Smooth muscle cell (in vitro differentiated cells): ENCODE results near the gene IGF2BP2. TPM values are rescaled to one million over a fixed set of nuclear protein-coding genes. Genes with fewer than 3 reads are reported as not detected.

Experiments used
- DNase-seq: peaks from one replicate; lab custom pipeline; 2025; ENCODE audit not compliant: unreplicated experiment; lab: John Stamatoyannopoulos, UW
- H2AFZ ChIP-seq: fragments of 200-600 bp; sonication (generic); 2 replicates; pipeline ENCODE4 v1.6.0; 2016; ENCODE audit warnings: antibody characterized with exemption, low read depth, mild to moderate bottlenecking
- H3F3A ChIP-seq: fragments of 200-600 bp; sonication (generic); 2 replicates; pipeline ENCODE4 v1.6.0; 2017; ENCODE audit warnings: antibody characterized with exemption, low read depth
- H3K27ac ChIP-seq: fragments of 200-600 bp; sonication (generic); 2 replicates; pipeline ENCODE4 v1.5.1; 2016; ENCODE audit warnings: low read depth, mild to moderate bottlenecking
- H3K27me3 ChIP-seq: fragments of 200-600 bp; sonication (generic); 2 replicates; pipeline ENCODE4 v1.6.1; 2016; ENCODE audit warnings: low read depth, mild to moderate bottlenecking
- H3K36me3 ChIP-seq: fragments of 200-600 bp; sonication (generic); 2 replicates; pipeline ENCODE4 v1.5.1; 2016; ENCODE audit warnings: low read depth
- H3K4me1 ChIP-seq: fragments of 200-600 bp; sonication (generic); 2 replicates; pipeline ENCODE4 v1.5.1; 2016; ENCODE audit warnings: low read depth
- H3K4me2 ChIP-seq: fragments of 200-600 bp; sonication (generic); 2 replicates; pipeline ENCODE4 v1.6.0; 2016; ENCODE audit warnings: mild to moderate bottlenecking
- H3K4me3 ChIP-seq: fragments of 200-600 bp; sonication (generic); 2 replicates; pipeline ENCODE4 v1.5.1; 2016; ENCODE audit warnings: mild to moderate bottlenecking
- H3K79me2 ChIP-seq: fragments of 200-600 bp; sonication (generic); 2 replicates; pipeline ENCODE4 v1.6.0; 2016; ENCODE audit warnings: low read depth, mild to moderate bottlenecking
- H3K9ac ChIP-seq: fragments of 200-600 bp; sonication (generic); 2 replicates; pipeline ENCODE4 v1.6.0; 2016; ENCODE audit warnings: low read depth
- H3K9me3 ChIP-seq: fragments of 200-600 bp; sonication (generic); replicated peaks from 2 replicates; pipeline ENCODE4 v1.5.1; 2016; ENCODE audit warnings: low read depth
- H4K20me1 ChIP-seq: fragments of 200-600 bp; sonication (generic); 2 replicates; pipeline ENCODE4 v1.6.0; 2016; ENCODE audit warnings: low read depth
- CTCF ChIP-seq: fragments of 200-600 bp; sonication (generic); IDR thresholded peaks from 2 replicates; pipeline ENCODE4 v1.5.1; 2017; ENCODE audit warnings: borderline replicate concordance, mild to moderate bottlenecking, antibody characterized with exemption; ENCODE audit not compliant: insufficient read depth, poor library complexity, severe bottlenecking
- WGBS: methylation state at CpG from one replicate; pipeline ENCODE4 v1.1.7; 2016; ENCODE audit warnings: low lambda C conversion rate; 5-methylcytosine and 5-hydroxymethylcytosine counted together
- polyA plus RNA-seq: library from polyadenylated mRNA; unstranded; fragments of >200 nt; fragmentation: Nextera tagmentation; extraction: Ambion mirVana; gene quantifications from 2 replicates; pipeline ENCODE4 v1.2.1, GENCODE V29; 2016
- total RNA-seq: library from RNA; depleted of rRNA; stranded (reverse); fragments of >200 nt; gene quantifications from 2 replicates; pipeline ENCODE4 v1.2.3, GENCODE V29; 2014

IGF2BP2 gene
- total and polyA plus RNA-seq, 2 experiments from 2014 or later: 59.2 to 80.6 TPM

- peaks cover 100% of the 10 kb centered on the region for H3K79me2 ChIP-seq
- H2AFZ ChIP-seq: no peak overlapping the region
- WGBS: 85% methylated on average over 3 of the region's 3 CpGs
- no peak for DNase-seq
- H3K4me2 ChIP-seq: peak overlapping the region; percentile 23
- H3K27ac ChIP-seq: peak overlapping the region; percentile 67
- H3K4me3 ChIP-seq: no peak overlapping the region
- no peaks in the 10 kb centered on the region for H3K27me3 ChIP-seq
- no peaks in the 10 kb centered on the region for H3K36me3 ChIP-seq
- no peak overlapping the region for H3K9ac ChIP-seq
- no peak for TF ChIP-seq CTCF
- peaks cover 40% of the 10 kb centered on the region for H3K4me1 ChIP-seq
- H3F3A ChIP-seq: no peaks in the 10 kb centered on the region
- H4K20me1 ChIP-seq: peaks cover 100% of the 10 kb centered on the region
- H3K9me3 ChIP-seq: no peaks in the 10 kb centered on the region
Observed at GRCh38 chr3:185764980-185765370, 59.9 kb downstream of the IGF2BP2 start.

- Histone ChIP-seq H3F3A (no peaks in the 10 kb centered on the region), H3K27me3 (no peaks in the 10 kb centered on the region), H2AFZ (no peak overlapping the region), H3K4me1 (peaks cover 43% of the 10 kb centered on the region), H3K9me3 (no peaks in the 10 kb centered on the region), H3K9ac (peak overlapping the region; percentile 50), H4K20me1 (peaks cover 100% of the 10 kb centered on the region), H3K27ac (peak overlapping the region; percentile 67), H3K4me2 (peak overlapping the region; percentile 55), H3K79me2 (peaks cover 100% of the 10 kb centered on the region), H3K4me3 (no peak overlapping the region), H3K36me3 (no peaks in the 10 kb centered on the region)
- TF ChIP-seq CTCF: no peak
- no peak for DNase-seq
- 65% methylated on average over 6 of the region's 6 CpGs for WGBS
Observed at GRCh38 chr3:185764163-185764979, 60.5 kb downstream of the IGF2BP2 start.

GRCh38 chr3:185763347-185764005 is 61.4 kb downstream of the IGF2BP2 start:
- H3K4me2 ChIP-seq: peak overlapping the region; percentile 55
- peaks cover 50% of the 10 kb centered on the region for H3K4me1 ChIP-seq
- H4K20me1 ChIP-seq: peaks cover 100% of the 10 kb centered on the region

More at GRCh38 chr3:185763347-185764005, 61.4 kb downstream of the IGF2BP2 start:
- Histone ChIP-seq H3K9ac (peak overlapping the region; percentile 9), H3K27me3 (no peaks in the 10 kb centered on the region), H3F3A (no peaks in the 10 kb centered on the region), H3K36me3 (no peaks in the 10 kb centered on the region), H3K4me3 (no peak overlapping the region), H3K9me3 (no peaks in the 10 kb centered on the region), H3K27ac (peak overlapping the region; percentile 67), H2AFZ (no peak overlapping the region), H3K79me2 (peaks cover 100% of the 10 kb centered on the region)
- no peak for DNase-seq
- 71% methylated on average over 4 of the region's 4 CpGs for WGBS
- TF ChIP-seq CTCF: no peak
